Left ventricle myocardium inferior (tissue), 1 donor: Measurements from ENCODE around the gene CD109. TPM values are rescaled to one million over a fixed set of nuclear protein-coding genes. Genes with fewer than 3 reads are reported as not detected.

Experiments used
- DNase-seq: peaks from one replicate; pipeline ENCODE4 v3.0.0-alpha.2; 2020
- H3K27ac ChIP-seq: fragments of 200-600 bp; replicated peaks from 2 replicates; pipeline ENCODE4 v1.8.0; 2021
- H3K27me3 ChIP-seq: fragments of 200-600 bp; 2 replicates; pipeline ENCODE4 v1.8.0; 2021; ENCODE audit warnings: low read depth
- H3K36me3 ChIP-seq: fragments of 200-600 bp; 2 replicates; pipeline ENCODE4 v1.8.0; 2021
- H3K4me1 ChIP-seq: fragments of 200-600 bp; 2 replicates; pipeline ENCODE4 v1.8.0; 2021
- H3K4me3 ChIP-seq: fragments of 200-600 bp; 2 replicates; pipeline ENCODE4 v1.8.0; 2021; ENCODE audit warnings: mild to moderate bottlenecking, moderate library complexity
- H3K9me3 ChIP-seq: fragments of 200-600 bp; replicated peaks from 2 replicates; pipeline ENCODE4 v1.8.0; 2021
- intact Hi-C: fragments of 100-400 bp; cut with micrococcal nuclease; formaldehyde crosslinking; loops from one replicate; pipeline ENCODE4 v1.11.0; 2022
- total RNA-seq: library from RNA; stranded (reverse); fragmentation: NEBNext Ultra II Directional; extraction: Animal tissue kit (Norgen Biotek cat#: 25700); gene quantifications from one replicate; pipeline ENCODE4 v1.2.1, GENCODE V29; 2021
- TF ChIP-seq, protein P1 (sequence below): fragments of 200-600 bp; IDR thresholded peaks from 2 replicates; pipeline ENCODE4 v1.8.0; 2021; ENCODE audit warnings: antibody characterized with exemption, mild to moderate bottlenecking, borderline replicate concordance
- donor health status: DM: no; HTN: yes; CAD: no; lungs with severe emphysema.

CD109 gene
- total RNA-seq, 1 donor from 2014 or later, result 9.1 TPM

- TF ChIP-seq, protein P1, sequence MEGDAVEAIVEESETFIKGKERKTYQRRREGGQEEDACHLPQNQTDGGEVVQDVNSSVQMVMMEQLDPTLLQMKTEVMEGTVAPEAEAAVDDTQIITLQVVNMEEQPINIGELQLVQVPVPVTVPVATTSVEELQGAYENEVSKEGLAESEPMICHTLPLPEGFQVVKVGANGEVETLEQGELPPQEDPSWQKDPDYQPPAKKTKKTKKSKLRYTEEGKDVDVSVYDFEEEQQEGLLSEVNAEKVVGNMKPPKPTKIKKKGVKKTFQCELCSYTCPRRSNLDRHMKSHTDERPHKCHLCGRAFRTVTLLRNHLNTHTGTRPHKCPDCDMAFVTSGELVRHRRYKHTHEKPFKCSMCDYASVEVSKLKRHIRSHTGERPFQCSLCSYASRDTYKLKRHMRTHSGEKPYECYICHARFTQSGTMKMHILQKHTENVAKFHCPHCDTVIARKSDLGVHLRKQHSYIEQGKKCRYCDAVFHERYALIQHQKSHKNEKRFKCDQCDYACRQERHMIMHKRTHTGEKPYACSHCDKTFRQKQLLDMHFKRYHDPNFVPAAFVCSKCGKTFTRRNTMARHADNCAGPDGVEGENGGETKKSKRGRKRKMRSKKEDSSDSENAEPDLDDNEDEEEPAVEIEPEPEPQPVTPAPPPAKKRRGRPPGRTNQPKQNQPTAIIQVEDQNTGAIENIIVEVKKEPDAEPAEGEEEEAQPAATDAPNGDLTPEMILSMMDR, result no peak
- H3K4me1 ChIP-seq, result no peaks in the 10 kb centered on the region
- intact Hi-C loops, result no loop called here
- H3K27ac ChIP-seq, result no peak overlapping the region
- H3K4me3 ChIP-seq, result no peak overlapping the region
- no peaks in the 10 kb centered on the region for H3K27me3 ChIP-seq
- DNase-seq, result no peak
- H3K36me3 ChIP-seq, result peaks cover 10% of the 10 kb centered on the region
- H3K9me3 ChIP-seq, result no peaks in the 10 kb centered on the region
Observed at GRCh38 chr6:73791336-73791735, 95.3 kb downstream of the CD109 start.

- DNase-seq, result no peak
- Histone ChIP-seq H3K9me3 (no peaks in the 10 kb centered on the region), H3K27me3 (no peaks in the 10 kb centered on the region), H3K36me3 (peaks cover 10% of the 10 kb centered on the region), H3K27ac (no peak overlapping the region), H3K4me3 (no peak overlapping the region), H3K4me1 (no peaks in the 10 kb centered on the region)
- intact Hi-C loops, result no loop called here
- TF ChIP-seq, protein P1, result no peak
Observed at GRCh38 chr6:73792738-73793137, 96.7 kb downstream of the CD109 start.

GRCh38 chr6:73796881-73797280 is 100.9 kb downstream of the CD109 start:
- no peak for DNase-seq
- no peaks in the 10 kb centered on the region for H3K9me3 ChIP-seq
- TF ChIP-seq, protein P1, result no peak
- peaks cover 12% of the 10 kb centered on the region for H3K4me1 ChIP-seq
- no peak overlapping the region for H3K4me3 ChIP-seq
- intact Hi-C loops, result no loop called here
- H3K27ac ChIP-seq, result no peak overlapping the region
- H3K36me3 ChIP-seq, result peaks cover 10% of the 10 kb centered on the region
- H3K27me3 ChIP-seq, result no peaks in the 10 kb centered on the region

DNA sequence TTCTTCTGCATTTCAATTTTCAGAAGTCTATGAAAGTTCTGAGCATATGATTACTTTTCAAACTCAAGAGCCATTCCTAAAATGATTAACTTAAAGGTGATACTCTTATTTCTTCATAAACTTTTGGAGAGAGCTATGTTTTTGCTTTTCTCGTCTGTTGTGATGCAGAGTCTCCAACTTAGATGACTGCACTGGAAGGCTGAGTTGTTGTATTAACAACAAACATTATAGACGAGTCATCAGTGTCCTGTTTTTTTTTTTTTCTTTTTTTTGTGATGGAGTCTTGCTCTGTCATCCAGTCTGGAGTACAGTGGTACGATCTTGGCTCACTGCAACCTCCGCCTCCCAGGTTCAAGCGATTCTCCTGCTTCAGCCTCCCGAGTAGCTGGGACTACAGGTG is 101.9 kb downstream of the CD109 start:
- Histone ChIP-seq H3K27ac (no peak overlapping the region), H3K27me3 (no peaks in the 10 kb centered on the region), H3K36me3 (peaks cover 6% of the 10 kb centered on the region), H3K4me1 (peaks cover 12% of the 10 kb centered on the region), H3K9me3 (no peaks in the 10 kb centered on the region), H3K4me3 (no peak overlapping the region)
- TF ChIP-seq, protein P1, result no peak
- no peak for DNase-seq
- intact Hi-C loops, result no loop called here

DNA sequence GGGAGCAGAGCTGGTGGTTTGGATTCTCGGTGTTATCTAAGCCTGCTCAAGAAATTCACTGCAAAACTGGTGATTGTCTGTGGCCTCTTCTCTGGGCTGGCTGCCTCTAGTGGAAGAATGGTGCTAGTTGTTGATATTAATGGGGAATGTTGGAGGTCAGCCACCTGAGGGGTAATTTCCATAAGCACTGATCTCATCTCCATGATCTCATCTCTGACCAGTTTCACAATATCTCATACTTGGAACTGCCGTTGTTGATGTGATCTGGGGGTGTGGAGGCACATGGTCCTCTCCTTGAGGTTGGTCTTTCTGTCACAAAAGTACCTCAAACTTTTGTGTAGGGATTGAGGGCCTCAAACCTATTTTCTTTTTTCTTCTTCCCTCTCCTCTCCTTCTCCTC is 102.6 kb downstream of the CD109 start:
- no peak for DNase-seq
- no peaks in the 10 kb centered on the region for H3K36me3 ChIP-seq
- H3K4me1 ChIP-seq, result peaks cover 12% of the 10 kb centered on the region
- intact Hi-C loops, result no loop called here
- no peaks in the 10 kb centered on the region for H3K9me3 ChIP-seq
- peak overlapping the region; percentile 37 for H3K27ac ChIP-seq
- TF ChIP-seq, protein P1, result peak; percentile 36
- no peaks in the 10 kb centered on the region for H3K27me3 ChIP-seq
- H3K4me3 ChIP-seq, result no peak overlapping the region

DNA sequence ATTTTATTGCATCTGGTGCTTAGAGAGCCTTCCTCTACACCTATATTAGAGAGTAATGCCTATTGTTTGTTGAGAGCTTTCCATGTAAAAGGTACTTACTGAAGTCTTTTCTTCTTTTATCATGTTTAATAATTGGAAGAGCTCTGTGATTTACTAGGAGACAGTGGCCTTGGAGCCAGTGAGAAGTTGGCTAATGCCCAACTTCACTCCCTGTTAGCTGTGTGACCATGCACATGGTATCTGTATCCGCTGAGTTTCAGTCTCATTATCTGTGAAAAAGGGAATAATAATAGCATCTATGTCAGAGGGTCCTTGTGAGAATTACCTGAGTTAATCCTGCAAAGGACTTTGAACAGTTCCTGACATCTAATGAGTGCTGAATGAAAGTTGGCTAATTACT is 105.0 kb downstream of the CD109 start:
- peaks cover 12% of the 10 kb centered on the region for H3K4me1 ChIP-seq
- no peaks in the 10 kb centered on the region for H3K27me3 ChIP-seq
- TF ChIP-seq, protein P1, result no peak
- H3K9me3 ChIP-seq, result no peaks in the 10 kb centered on the region
- H3K4me3 ChIP-seq, result no peak overlapping the region
- DNase-seq, result no peak
- intact Hi-C loops, result no loop called here
- H3K36me3 ChIP-seq, result no peaks in the 10 kb centered on the region
- H3K27ac ChIP-seq, result no peak overlapping the region
